NCI-H1048 (cell line): ENCODE data around the gene NTN3.
"Not testable (repeated sequence)": the region's sequence is repeated elsewhere in the genome, so short reads cannot be mapped to it uniquely, and the experiment has no call there.

Source experiments
- DNase-seq: peaks from one replicate; lab custom pipeline; 2025; lab: John Stamatoyannopoulos, UW

NTN3 gene

DNA sequence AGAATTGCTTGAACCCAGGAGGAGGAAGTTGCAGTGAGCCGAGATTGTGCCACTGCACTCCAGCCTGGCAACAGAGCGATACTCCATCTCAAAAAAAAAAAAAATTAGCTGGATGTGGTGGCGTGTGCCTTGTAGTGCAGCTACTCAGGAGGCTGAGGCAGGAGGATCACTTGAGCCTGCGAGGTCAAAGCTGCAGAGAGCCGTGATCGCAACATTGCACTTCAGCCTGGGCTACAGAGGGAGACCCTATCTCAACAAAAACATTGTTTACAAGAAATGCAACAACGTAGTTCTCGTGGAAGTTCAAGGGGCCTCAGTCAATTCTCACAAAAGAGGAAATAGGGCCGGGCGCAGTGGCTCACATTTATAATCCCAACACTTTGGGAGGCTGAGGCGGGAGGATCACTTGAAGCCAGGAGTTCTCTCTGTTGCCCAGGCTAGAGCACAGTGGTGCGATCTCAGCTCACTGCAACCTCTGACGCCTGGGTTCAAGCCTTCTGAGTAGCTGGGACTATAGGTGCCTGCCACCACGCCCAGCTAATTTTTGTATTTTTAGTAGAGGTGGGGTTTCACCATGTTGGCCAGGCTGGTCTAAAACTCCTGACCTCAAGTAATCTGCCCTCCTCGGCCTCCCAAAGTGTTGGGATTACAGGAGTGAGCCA is 29.8 kb upstream of the NTN3 start:
- not testable (repeated sequence) for DNase-seq

DNA sequence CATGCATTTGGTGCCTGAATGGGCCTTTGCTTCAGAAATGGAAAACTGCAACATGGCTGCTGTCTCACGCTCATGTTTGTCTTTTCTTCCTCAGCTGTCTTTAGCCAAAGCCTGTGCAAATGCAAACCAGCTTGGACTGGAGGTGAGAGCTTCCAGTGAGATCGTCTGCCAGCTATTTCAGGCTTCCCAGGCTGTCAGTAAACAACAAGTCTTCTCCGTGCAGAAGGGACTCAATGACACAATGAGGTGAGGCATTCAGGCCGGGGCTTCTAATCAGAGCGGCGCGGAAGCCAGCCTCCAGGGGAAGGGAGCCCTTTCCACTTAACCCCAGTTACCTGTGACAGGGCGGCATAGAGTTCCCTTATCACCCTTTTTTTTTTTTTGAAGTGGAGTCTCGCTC is 27.5 kb upstream of the NTN3 start:
- DNase-seq: no peak

GRCh38 chr16:2447920-2448583 is 23.0 kb upstream of the NTN3 start:
- no peak for DNase-seq

GRCh38 chr16:2449118-2449517 is 22.0 kb upstream of the NTN3 start:
- no peak for DNase-seq

DNA sequence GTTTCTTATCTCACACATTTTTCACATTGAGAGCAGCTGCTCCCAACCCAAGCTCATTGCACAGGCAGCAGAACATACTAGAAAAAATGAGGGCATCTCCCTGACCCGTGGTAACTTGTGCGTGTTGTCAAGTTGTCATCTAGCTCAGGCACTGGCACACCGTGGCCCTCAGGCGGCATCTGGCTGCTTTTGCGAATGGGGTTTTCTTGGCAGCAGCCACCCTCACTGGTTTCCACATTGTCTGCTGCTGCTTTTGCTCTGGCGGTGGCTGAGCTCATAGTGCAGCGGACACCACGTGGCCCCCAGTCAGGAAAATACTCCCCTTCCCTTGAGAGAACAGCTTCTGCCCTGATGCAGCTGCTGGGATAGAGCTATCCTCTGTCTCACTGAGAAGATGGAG is 20.6 kb upstream of the NTN3 start:
- no peak for DNase-seq

DNA sequence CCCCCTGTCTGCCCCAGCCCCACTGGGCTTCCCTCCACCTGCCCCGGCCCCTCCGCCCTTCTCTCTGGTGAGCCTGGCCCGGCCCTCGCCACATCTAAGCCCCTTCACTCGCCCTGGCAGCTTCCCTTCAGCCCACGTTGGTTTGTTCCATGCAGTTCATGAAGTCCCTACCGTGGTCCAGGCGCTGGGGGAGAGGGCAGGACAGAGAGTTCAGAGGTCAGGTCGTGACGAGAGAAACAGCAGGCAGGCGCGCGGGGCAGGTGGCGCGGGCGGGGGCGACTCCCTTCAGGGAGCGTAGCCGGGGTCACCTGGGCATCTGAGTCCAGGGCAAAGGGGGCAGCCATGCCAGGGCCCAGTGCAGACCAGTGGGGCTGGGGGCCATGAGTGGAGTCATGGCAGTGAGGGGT is 20.1 kb upstream of the NTN3 start:
- DNase-seq: no peak

DNA sequence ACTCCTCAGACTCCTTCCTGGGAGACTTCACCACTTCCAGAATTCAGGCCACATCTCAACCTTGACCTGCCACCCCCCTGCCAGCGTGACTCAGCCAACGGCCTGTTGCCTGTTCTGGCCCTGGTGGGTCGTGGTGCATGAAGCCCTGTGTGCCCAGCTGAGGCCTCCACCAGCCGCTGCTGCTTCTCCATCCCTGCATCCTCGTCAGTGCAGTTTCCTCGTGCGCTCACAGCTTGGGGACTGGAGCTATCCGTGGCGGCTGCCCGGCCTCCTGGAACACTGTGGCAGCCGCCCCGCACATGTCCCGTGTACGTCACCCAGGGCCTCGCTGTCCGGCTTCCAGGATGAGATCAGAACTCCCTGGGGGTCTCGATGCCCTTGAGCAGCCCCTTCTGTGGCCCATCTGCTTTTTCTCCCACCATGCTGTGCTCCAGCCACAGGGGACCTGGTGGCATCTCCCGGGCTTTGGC is 19.2 kb upstream of the NTN3 start:
- DNase-seq: no peak

- DNase-seq: no peak
Observed at GRCh38 chr16:2452650-2453049, 18.4 kb upstream of the NTN3 start.

GRCh38 chr16:2455081-2455845 is 15.8 kb upstream of the NTN3 start:
- no peak for DNase-seq

DNA sequence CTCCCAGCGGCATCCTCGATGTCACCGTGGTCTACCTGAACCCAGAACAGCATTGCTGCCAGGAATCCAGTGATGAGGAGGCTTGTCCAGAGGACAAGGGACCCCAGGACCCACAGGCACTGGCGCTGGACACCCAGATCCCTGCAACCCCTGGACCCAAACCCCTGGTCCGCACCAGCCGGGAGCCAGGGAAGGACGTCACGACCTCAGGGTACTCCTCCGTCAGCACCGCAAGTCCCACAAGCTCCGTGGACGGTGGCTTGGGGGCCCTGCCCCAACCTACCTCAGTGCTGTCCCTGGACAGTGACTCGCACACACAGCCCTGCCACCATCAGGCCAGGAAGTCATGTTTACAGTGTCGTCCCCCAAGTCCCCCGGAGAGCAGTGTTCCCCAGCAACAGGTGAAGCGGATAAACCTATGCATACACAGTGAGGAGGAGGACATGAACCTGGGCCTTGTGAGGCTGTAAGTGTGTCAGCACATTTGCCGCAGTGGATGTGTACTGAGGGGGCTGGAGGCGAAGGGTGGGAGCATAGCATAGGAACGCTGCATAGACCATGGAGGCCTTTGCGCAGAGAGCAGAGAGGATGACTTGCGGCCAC is 14.4 kb upstream of the NTN3 start:
- no peak for DNase-seq

DNA sequence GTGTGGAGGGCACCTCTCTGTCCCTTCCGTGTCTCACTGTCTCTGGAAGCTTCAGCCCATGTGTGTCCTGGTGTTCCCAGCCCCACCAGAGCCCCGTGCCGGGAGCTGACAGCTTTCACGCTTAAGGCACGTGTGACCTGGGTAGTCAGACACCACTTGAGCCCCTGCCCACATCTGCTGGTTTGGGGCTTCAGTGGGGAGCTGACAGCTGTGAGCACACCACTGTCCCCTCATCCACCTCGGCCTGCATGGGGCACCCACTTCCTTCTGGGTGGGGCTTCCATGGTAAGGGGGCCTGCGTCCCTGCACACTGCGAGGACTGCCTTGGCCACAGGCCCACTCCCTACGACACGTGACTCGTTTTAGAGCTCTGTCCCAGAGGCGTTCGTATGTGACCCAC is 13.8 kb upstream of the NTN3 start:
- DNase-seq: no peak

DNA sequence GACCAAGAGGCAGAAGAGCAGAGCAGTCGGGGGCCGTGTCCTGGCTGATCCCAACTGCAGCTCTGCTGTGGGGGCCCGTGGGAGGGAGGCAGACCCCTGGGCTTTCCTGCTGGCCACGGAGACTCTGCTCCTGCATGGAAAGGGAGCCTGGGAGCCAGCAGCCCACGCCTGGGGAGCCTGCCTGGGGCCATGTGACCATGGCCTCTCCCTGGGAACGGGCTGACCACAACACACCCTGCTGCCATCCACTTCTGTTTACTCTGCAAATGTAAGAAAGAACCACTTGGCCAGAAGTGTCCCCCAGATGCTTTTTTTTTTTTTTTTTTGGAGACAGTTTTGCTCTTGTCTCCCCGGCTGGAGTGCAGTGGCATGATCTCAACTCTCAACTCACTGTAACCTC is 13.2 kb upstream of the NTN3 start:
- no peak for DNase-seq

- no peak for DNase-seq
Observed at GRCh38 chr16:2458887-2459646, 12.0 kb upstream of the NTN3 start.

DNA sequence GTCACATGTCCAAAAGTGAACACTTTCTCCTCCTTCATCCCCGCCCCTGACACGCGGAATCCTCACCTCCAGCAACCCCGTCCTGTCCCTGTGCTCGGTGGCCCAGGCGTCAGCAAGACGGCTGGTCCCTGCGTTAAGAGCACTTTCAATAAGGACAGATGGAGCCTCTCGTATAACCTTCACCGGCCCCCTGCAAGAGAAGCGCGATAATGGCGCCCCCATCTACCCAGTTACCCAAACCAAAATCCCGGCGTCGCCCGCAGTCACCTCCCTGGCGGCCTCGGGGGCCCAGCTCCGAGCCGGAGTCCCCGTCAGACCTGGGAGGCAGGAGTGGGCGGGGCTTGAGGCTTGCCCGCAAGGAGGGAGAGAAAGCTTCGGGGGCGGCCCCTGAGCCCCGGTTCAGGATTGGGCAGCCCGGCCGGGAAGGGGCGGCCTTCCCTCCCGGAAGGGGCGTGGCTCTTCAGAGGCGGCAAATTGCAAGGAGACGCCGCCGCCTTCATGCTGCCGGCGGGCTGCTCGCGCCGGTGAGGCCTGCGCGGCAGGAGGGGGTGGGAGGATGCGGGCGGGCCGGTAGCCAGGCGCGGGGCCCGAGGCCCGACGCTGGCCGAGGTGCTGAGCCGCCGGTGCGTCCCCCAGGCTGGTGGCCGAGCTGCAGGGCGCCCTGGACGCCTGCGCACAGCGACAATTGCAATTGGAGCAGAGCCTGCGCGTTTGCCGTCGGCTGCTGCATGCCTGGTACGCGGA is 11.3 kb upstream of the NTN3 start, which contains the start of gene TEDC2:
TSS of gene TEDC2 (plus strand) at position 463 of the 744 bp plus-strand sequence. CDS start at position 499, 36 bp downstream.
- DNase-seq: peak; percentile 67

GRCh38 chr16:2460391-2460713 is 10.7 kb upstream of the NTN3 start:
- no peak for DNase-seq

- no peak for DNase-seq
Observed at GRCh38 chr16:2460916-2461315, 10.2 kb upstream of the NTN3 start.

- DNase-seq: no peak
Observed at GRCh38 chr16:2462031-2462866, 8.8 kb upstream of the NTN3 start.

- no peak for DNase-seq
Observed at GRCh38 chr16:2464333-2464732, 6.8 kb upstream of the NTN3 start.

DNA sequence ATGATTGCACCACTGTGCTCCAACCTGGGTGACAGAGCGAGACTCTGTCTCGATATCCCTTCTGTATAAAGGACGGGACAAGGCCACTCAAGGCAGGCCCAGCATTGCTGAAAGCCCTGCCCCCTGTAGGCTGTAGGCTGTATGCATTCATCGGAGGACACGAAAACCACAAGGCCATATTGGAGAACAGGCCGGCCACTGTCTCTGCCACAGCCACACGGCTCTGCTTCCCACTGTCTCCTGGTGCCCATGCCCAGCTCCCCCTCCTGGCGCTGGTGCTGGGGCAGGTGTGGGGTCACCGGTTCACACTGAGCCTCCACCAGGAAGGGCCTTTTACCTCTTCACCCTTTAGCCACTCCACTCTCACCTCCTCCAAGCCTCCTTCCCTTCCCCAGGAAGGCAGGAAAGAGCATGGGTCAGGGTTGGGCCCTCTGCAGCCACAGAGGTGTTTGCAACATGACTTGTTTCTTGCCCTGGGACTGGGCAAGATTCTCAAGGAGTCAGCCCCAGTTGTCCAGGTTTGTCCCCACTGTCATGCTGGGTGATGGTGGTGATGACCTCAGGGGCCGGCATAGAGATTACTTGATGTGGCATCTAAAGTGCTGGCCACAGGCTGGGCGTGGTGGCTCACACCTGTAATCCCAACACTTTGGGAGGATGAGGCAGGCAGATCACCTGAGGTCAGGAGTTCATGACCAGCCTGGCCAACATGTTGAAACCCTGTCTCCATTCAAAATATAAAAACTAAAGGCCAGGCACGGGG is 5.3 kb upstream of the NTN3 start:
- DNase-seq: no peak
